ENCODE data around the gene PTGR3. TPM values are rescaled to one million over a fixed set of nuclear protein-coding genes. Genes with fewer than 3 reads are reported as not detected.
A peak's percentile ranks its signal among the peaks of the same experiment; 100 is the strongest.

The PTGR3 gene
- total RNA-seq, 2 donors from 2014 or later = 25.6 to 32.2 TPM

- Histone ChIP-seq H3K27me3 (replicated peaks; ENCODE audit: insufficient read depth) (no peaks in the 10 kb centered on the region), H3K4me3 (peak overlapping the region; percentile 10 to 12), H3K36me3 (no peaks in the 10 kb centered on the region), H3K27ac (peak overlapping the region; percentile 34 to 45), H3K9me3 (no peaks in the 10 kb centered on the region), H3K4me1 (replicated peaks) (no peaks in the 10 kb centered on the region)
- DNase-seq (ENCODE audit: low spot score) = no peak
- WGBS = 27% methylated on average over 35 of the region's 35 CpGs
- intact Hi-C loops (cut with DNase I) = loop anchor here (10.0 kb wide), 2 partner anchors 709 to 1241 kb away; partner anchors contain the start of gene CNDP2
- TF ChIP-seq POLR2A (IDR thresholded peaks at IDR 0.05) (no peak), CTCF (IDR thresholded peaks at IDR 0.05) (no peak), POLR2AphosphoS5 (IDR thresholded peaks at IDR 0.05) (no peak)
These were observed 4.6 kb downstream of the PTGR3 start for GRCh38 chr18:75204269-75204731.

GRCh38 chr18:75203416-75204268, 5.3 kb downstream of the PTGR3 start:
- H3K9me3 ChIP-seq = no peaks in the 10 kb centered on the region
- H3K36me3 ChIP-seq = no peaks in the 10 kb centered on the region
- TF ChIP-seq POLR2AphosphoS5 (IDR thresholded peaks at IDR 0.05) (no peak), POLR2A (IDR thresholded peaks at IDR 0.05) (no peak), CTCF (IDR thresholded peaks at IDR 0.05) (no peak)
- no peaks in the 10 kb centered on the region for H3K27me3 ChIP-seq (replicated peaks; ENCODE audit: insufficient read depth)
- H3K27ac ChIP-seq = peak overlapping the region; percentile 30 to 34
- H3K4me1 ChIP-seq (replicated peaks) = no peaks in the 10 kb centered on the region
- intact Hi-C loops (cut with DNase I) = loop anchor here (10.0 kb wide), 2 partner anchors 709 to 1241 kb away; partner anchors contain the start of gene CNDP2
- no peak for DNase-seq (ENCODE audit: low spot score)
- WGBS = 46% methylated on average over 17 of the region's 24 CpGs
- peak overlapping the region; percentile 10 to 12 for H3K4me3 ChIP-seq

GRCh38 chr18:75202696-75203365, 6.1 kb downstream of the PTGR3 start:
- intact Hi-C loops (cut with DNase I) = loop anchor here (10.0 kb wide), 2 partner anchors 708 to 1242 kb away; partner anchors contain the start of gene CNDP2
- WGBS = 85% methylated on average over 6 of the region's 6 CpGs
- Histone ChIP-seq H3K36me3 (no peaks in the 10 kb centered on the region), H3K4me1 (replicated peaks) (no peaks in the 10 kb centered on the region), H3K27ac (no peak overlapping the region), H3K9me3 (no peaks in the 10 kb centered on the region), H3K27me3 (replicated peaks; ENCODE audit: insufficient read depth) (no peaks in the 10 kb centered on the region), H3K4me3 (no peak overlapping the region)
- no peak for TF ChIP-seq POLR2A (IDR thresholded peaks at IDR 0.05)
- no peak for TF ChIP-seq CTCF (IDR thresholded peaks at IDR 0.05)
- DNase-seq (ENCODE audit: low spot score) = no peak

GRCh38 chr18:75201282-75202270, 7.4 kb downstream of the PTGR3 start:
- TF ChIP-seq POLR2AphosphoS5 (IDR thresholded peaks at IDR 0.05) (peak; percentile 23), CTCF (IDR thresholded peaks at IDR 0.05) (no peak), POLR2A (IDR thresholded peaks at IDR 0.05) (no peak)
- no peaks in the 10 kb centered on the region for H3K4me1 ChIP-seq (replicated peaks)
- H3K9me3 ChIP-seq = no peaks in the 10 kb centered on the region
- no peak for DNase-seq (ENCODE audit: low spot score)
- H3K27me3 ChIP-seq (replicated peaks; ENCODE audit: insufficient read depth) = no peaks in the 10 kb centered on the region
- intact Hi-C loops (cut with DNase I) = loop anchor here (10.0 kb wide), 2 partner anchors 707 to 1243 kb away; partner anchors contain the start of gene CNDP2
- no peak overlapping the region for H3K4me3 ChIP-seq
- H3K36me3 ChIP-seq = no peaks in the 10 kb centered on the region
- peak overlapping the region; percentile 26 to 39 for H3K27ac ChIP-seq
- WGBS = 58% methylated on average over 18 of the region's 18 CpGs
